Measurements from ENCODE around the gene CLEC1A. TPM values are rescaled to one million over a fixed set of nuclear protein-coding genes. Genes with fewer than 3 reads are reported as not detected.

Gene CLEC1A
- total and polyA plus RNA-seq, 2 donors (not counting 3 experiments of a cell fraction or from before 2014, with no cell fraction given): 22.0 to 24.2 TPM

DNA sequence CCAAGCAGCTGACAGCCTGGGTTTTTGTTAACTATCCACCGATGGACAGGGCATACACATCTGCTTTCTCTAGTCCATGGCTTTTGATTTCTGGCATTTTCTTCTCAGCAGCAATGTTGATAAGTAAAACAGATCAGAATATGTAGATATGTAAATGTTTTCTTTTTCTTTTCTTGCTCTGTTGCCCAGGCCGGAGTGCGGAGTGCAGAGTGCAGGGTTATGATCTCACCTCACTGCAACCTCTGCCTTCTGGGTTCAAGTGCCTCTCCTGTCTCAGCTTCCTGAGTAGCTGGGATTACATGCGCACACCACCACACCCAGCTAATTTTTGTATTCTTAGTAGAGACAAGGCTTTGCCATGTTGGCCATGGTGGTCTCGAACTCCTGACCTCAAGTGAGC is 40.4 kb downstream of the CLEC1A start:
- Histone ChIP-seq H3K9me3 (replicated peaks; ENCODE audit: control insufficient read depth, insufficient read depth, low read length) (no peaks in the 10 kb centered on the region), H4K20me1 (replicated peaks; ENCODE audit: control insufficient read depth, extremely low read depth, insufficient read depth, low read length) (no peaks in the 10 kb centered on the region), H3K27me3 (ENCODE audit: control insufficient read depth in 2 of 2, insufficient read depth in 2 of 2, low read length in 2 of 2) (no peaks in the 10 kb centered on the region), H2AFZ (ENCODE audit: low read depth, low read length) (peak overlapping the region; percentile 39), H3K9me1 (replicated peaks; ENCODE audit: control insufficient read depth, extremely low read depth, insufficient read depth, low read length) (no peaks in the 10 kb centered on the region), H3K36me3 (ENCODE audit: control insufficient read depth in 2 of 2, extremely low read depth in 1 of 2, insufficient read depth in 2 of 2, low read length in 2 of 2) (no peaks in the 10 kb centered on the region), H3K4me2 (ENCODE audit: insufficient read depth, low read length) (no peak overlapping the region), H3K79me2 (ENCODE audit: control insufficient read depth, insufficient read depth, low read length) (no peaks in the 10 kb centered on the region), H3K9ac (replicated peaks; ENCODE audit: extremely low read depth, insufficient read depth, low read length) (no peak overlapping the region), H3K27ac (ENCODE audit: insufficient read depth, low read depth, low read length) (no peak overlapping the region), H3K4me3 (replicated peaks in 1 of 3; ENCODE audit: insufficient read depth in 1 of 3, low read depth in 1 of 3, low read length in 3 of 3) (no peak overlapping the region), H3K4me1 (ENCODE audit: control insufficient read depth, extremely low read depth, insufficient read depth, low read length) (no peaks in the 10 kb centered on the region)
- DNase-seq (ENCODE audit: low read depth, low spot score) (no peak), FAIRE-seq (no peak)
- BruUV-seq (replicated peaks): no TSS peak
- dilution Hi-C loops (cut with MboI; ENCODE audit: extremely low pct_ligation_motif_present, low sequenced_read_pairs): no loop called here
- ChIA-PET POLR2A (no interaction called here), CTCF (interaction anchor here (1.0 to 2.0 kb wide), 2 partner anchors 10 to 95 kb away, joined by 3 to 6 read pairs; no protein-coding TSS in a partner anchor)
- TF ChIP-seq, protein P1, sequence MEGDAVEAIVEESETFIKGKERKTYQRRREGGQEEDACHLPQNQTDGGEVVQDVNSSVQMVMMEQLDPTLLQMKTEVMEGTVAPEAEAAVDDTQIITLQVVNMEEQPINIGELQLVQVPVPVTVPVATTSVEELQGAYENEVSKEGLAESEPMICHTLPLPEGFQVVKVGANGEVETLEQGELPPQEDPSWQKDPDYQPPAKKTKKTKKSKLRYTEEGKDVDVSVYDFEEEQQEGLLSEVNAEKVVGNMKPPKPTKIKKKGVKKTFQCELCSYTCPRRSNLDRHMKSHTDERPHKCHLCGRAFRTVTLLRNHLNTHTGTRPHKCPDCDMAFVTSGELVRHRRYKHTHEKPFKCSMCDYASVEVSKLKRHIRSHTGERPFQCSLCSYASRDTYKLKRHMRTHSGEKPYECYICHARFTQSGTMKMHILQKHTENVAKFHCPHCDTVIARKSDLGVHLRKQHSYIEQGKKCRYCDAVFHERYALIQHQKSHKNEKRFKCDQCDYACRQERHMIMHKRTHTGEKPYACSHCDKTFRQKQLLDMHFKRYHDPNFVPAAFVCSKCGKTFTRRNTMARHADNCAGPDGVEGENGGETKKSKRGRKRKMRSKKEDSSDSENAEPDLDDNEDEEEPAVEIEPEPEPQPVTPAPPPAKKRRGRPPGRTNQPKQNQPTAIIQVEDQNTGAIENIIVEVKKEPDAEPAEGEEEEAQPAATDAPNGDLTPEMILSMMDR (IDR thresholded peaks at IDR 0.05; ENCODE audit: extremely low read depth in 1 of 2, insufficient read depth in 1 of 2, low read depth in 1 of 2, low read length in 2 of 2): no peak
- no peak for TF ChIP-seq GATA2 (IDR thresholded peaks at IDR 0.05; ENCODE audit: insufficient read depth, insufficient read length, low read depth, low read length)
- no peak for TF ChIP-seq MYC (IDR thresholded peaks at IDR 0.05; ENCODE audit: low read depth, low read length)
- TF ChIP-seq, protein P2, sequence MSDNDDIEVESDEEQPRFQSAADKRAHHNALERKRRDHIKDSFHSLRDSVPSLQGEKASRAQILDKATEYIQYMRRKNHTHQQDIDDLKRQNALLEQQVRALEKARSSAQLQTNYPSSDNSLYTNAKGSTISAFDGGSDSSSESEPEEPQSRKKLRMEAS (IDR thresholded peaks at IDR 0.05; ENCODE audit: insufficient read depth, insufficient read length): no peak
- TF ChIP-seq EZH2 (IDR thresholded peaks at IDR 0.05; ENCODE audit: borderline replicate concordance, low read depth, low read length, severe bottlenecking): no peak
- TF ChIP-seq JUN (IDR thresholded peaks at IDR 0.05; ENCODE audit: borderline replicate concordance, insufficient read depth, insufficient read length, low read depth): no peak
- intact Hi-C loops (cut with micrococcal nuclease): no loop called here

All from endothelial cell of umbilical vein (primary cell).